Fibroblast of skin of right biceps (primary cell): ENCODE results near the gene CCL13.

ENCODE experiments used
- DNase-seq: peaks from one replicate; pipeline ENCODE4 v3.0.0-alpha.2; 2013

Gene CCL13

GRCh38 chr17:34364751-34365150 is 8.5 kb downstream of the CCL13 start:
- DNase-seq = no peak

GRCh38 chr17:34365340-34365739 is 9.1 kb downstream of the CCL13 start:
- DNase-seq = no peak

GRCh38 chr17:34366010-34366409 is 9.7 kb downstream of the CCL13 start:
- no peak for DNase-seq

- no peak for DNase-seq
Measured at GRCh38 chr17:34366529-34367107, 10.3 kb downstream of the CCL13 start.

- DNase-seq = no peak
Measured at GRCh38 chr17:34367486-34368195, 11.4 kb downstream of the CCL13 start.

- DNase-seq = no peak
Measured at GRCh38 chr17:34368196-34368945, 12.1 kb downstream of the CCL13 start.

GRCh38 chr17:34368946-34369500 is 12.7 kb downstream of the CCL13 start:
- no peak for DNase-seq

- DNase-seq = no peak
Measured at GRCh38 chr17:34369571-34369970, 13.3 kb downstream of the CCL13 start.

- DNase-seq = no peak
Measured at GRCh38 chr17:34370376-34370996, 14.2 kb downstream of the CCL13 start.

- no peak for DNase-seq
Measured at GRCh38 chr17:34370997-34371395, 14.7 kb downstream of the CCL13 start.

- DNase-seq = no peak
Measured at GRCh38 chr17:34371405-34372100, 15.3 kb downstream of the CCL13 start.

GRCh38 chr17:34374457-34374856 is 18.2 kb downstream of the CCL13 start:
- DNase-seq = no peak

- no peak for DNase-seq
Measured at GRCh38 chr17:34375426-34375997, 19.2 kb downstream of the CCL13 start.

GRCh38 chr17:34377078-34377823 is 21.0 kb downstream of the CCL13 start:
- no peak for DNase-seq

GRCh38 chr17:34378664-34379101 is 22.4 kb downstream of the CCL13 start:
- no peak for DNase-seq

- DNase-seq = peak; percentile 7
Measured at GRCh38 chr17:34379868-34380267, 23.6 kb downstream of the CCL13 start.

- DNase-seq = peak; percentile 2
Measured at GRCh38 chr17:34382621-34383124, 26.4 kb downstream of the CCL13 start.

GRCh38 chr17:34383216-34383615 is 26.9 kb downstream of the CCL13 start:
- no peak for DNase-seq

- no peak for DNase-seq
Measured at GRCh38 chr17:34384271-34384670, 28.0 kb downstream of the CCL13 start.

- no peak for DNase-seq
Measured at GRCh38 chr17:34384822-34385605, 28.7 kb downstream of the CCL13 start.

- DNase-seq = no peak
Measured at GRCh38 chr17:34386343-34386696, 30.0 kb downstream of the CCL13 start.
